ENCODE results near the gene AMHR2. TPM values are rescaled to one million over a fixed set of nuclear protein-coding genes. Genes with fewer than 3 reads are reported as not detected.
A peak's percentile ranks its signal among the peaks of the same experiment; 100 is the strongest.
"Not testable (repeated sequence)": the region's sequence is repeated elsewhere in the genome, so short reads cannot be mapped to it uniquely, and the experiment has no call there.

Gene AMHR2
- total RNA-seq, 1 donor from 2014 or later: not detected

- DNase-seq (ENCODE audit: low spot score in 2 of 2) (no peak), FAIRE-seq (no peak)
These were observed 10.0 kb upstream of the AMHR2 start for GRCh38 chr12:53413485-53414204.

- DNase-seq (ENCODE audit: low spot score in 2 of 2) (no peak), FAIRE-seq (no peak)
These were observed 8.8 kb upstream of the AMHR2 start for GRCh38 chr12:53414756-53415417.

GRCh38 chr12:53415752-53416389 lies 7.8 kb upstream of the AMHR2 start:
- DNase-seq (ENCODE audit: low spot score in 2 of 2); FAIRE-seq: not testable (repeated sequence)

- FAIRE-seq; DNase-seq (ENCODE audit: low spot score in 2 of 2): not testable (repeated sequence)
These were observed 6.3 kb upstream of the AMHR2 start for GRCh38 chr12:53417291-53417816.

GRCh38 chr12:53418221-53418620 lies 5.4 kb upstream of the AMHR2 start:
- DNase-seq (ENCODE audit: low spot score in 2 of 2) (no peak), FAIRE-seq (no peak)

GRCh38 chr12:53419756-53420155 lies 3.9 kb upstream of the AMHR2 start:
- FAIRE-seq (no peak), DNase-seq (ENCODE audit: low spot score in 2 of 2) (no peak)

- not testable (repeated sequence) for DNase-seq (ENCODE audit: low spot score in 2 of 2); FAIRE-seq
These were observed 1.4 kb upstream of the AMHR2 start for GRCh38 chr12:53422247-53422646.

GRCh38 chr12:53424626-53425514 lies 1.2 kb downstream of the AMHR2 start:
- no peak for DNase-seq (ENCODE audit: low spot score in 2 of 2)
- FAIRE-seq: no peak

- no peak for FAIRE-seq
- DNase-seq (ENCODE audit: low spot score in 2 of 2): no peak
These were observed 2.0 kb downstream of the AMHR2 start for GRCh38 chr12:53425515-53426150.

- FAIRE-seq: no peak
- DNase-seq (ENCODE audit: low spot score in 2 of 2): no peak
These were observed 4.4 kb downstream of the AMHR2 start for GRCh38 chr12:53427905-53428594.

- FAIRE-seq (no peak), DNase-seq (ENCODE audit: low spot score in 2 of 2) (no peak)
These were observed 5.1 kb downstream of the AMHR2 start for GRCh38 chr12:53428741-53429140.

GRCh38 chr12:53430116-53430515 lies 6.5 kb downstream of the AMHR2 start:
- no peak for FAIRE-seq
- DNase-seq (ENCODE audit: low spot score in 2 of 2): no peak

- FAIRE-seq (no peak), DNase-seq (ENCODE audit: low spot score in 2 of 2) (no peak)
These were observed 7.5 kb downstream of the AMHR2 start for GRCh38 chr12:53431187-53431586.

- FAIRE-seq; DNase-seq (ENCODE audit: low spot score in 2 of 2): not testable (repeated sequence)
These were observed 11.7 kb downstream of the AMHR2 start for GRCh38 chr12:53435326-53435725.

- DNase-seq (ENCODE audit: low spot score in 2 of 2); FAIRE-seq: not testable (repeated sequence)
These were observed 15.9 kb downstream of the AMHR2 start for GRCh38 chr12:53439582-53439981.

GRCh38 chr12:53441040-53441833 lies 17.6 kb downstream of the AMHR2 start, which contains the start of gene PRR13:
Gene PRR13 (plus strand): TSS chr12:53441734. CDS start chr12:53442715, 981 bp downstream.
- peak; percentile 28 for FAIRE-seq
- peak; percentile 84 to 93 for DNase-seq (ENCODE audit: low spot score in 2 of 2)

GRCh38 chr12:53443955-53444354 lies 20.3 kb downstream of the AMHR2 start:
- DNase-seq (ENCODE audit: low spot score in 2 of 2): no peak
- no peak for FAIRE-seq

Measured in frontal cortex (tissue), 4 donors.